K562 (cell line): ENCODE results near the gene PREX1.

Experiments used
- CBX5 ChIP-seq: IDR thresholded peaks from 2 replicates; pipeline ENCODE4 v1.6.1; 2014; ENCODE audit warnings: low read depth, borderline replicate concordance
- CSDE1 ChIP-seq, 2 experiments: fragments of 450-650 bp; IDR thresholded peaks; 2 replicates each; pipeline ENCODE4 v1.6.1; 2016; ENCODE audit warnings: mild to moderate bottlenecking in 1 of 2
- EZH2 ChIP-seq: IDR thresholded peaks from 2 replicates; pipeline ENCODE4 v1.6.1; 2012; ENCODE audit warnings: low read depth, mild to moderate bottlenecking, inconsistent platforms, low read length, borderline replicate concordance
- HIVEP1 ChIP-seq: fragments of 250-450 bp; sonication (Bioruptor Pico); IDR thresholded peaks from 2 replicates; pipeline ENCODE4 v1.4.0; 2020; ENCODE audit warnings: mild to moderate bottlenecking
- POLR2AphosphoS5 ChIP-seq: IDR thresholded peaks from 2 replicates; pipeline ENCODE4 v1.6.1; 2011; ENCODE audit warnings: mild to moderate bottlenecking, low read depth, low read length, moderate library complexity; ENCODE audit not compliant: control insufficient read depth, insufficient read depth
- SMARCE1 ChIP-seq: fragments of 450-650 bp; IDR thresholded peaks from 2 replicates; pipeline ENCODE4 v1.7.1; 2016; ENCODE audit warnings: mild to moderate bottlenecking
- TAF15 ChIP-seq: fragments of 200-400 bp; formaldehyde crosslinking; IDR thresholded peaks from 2 replicates; pipeline ENCODE4 v1.6.1; 2017; ENCODE audit warnings: mild to moderate bottlenecking, low read depth, low read length, moderate library complexity

- no peak for TF ChIP-seq SMARCE1
- no peak for TF ChIP-seq TAF15
- TF ChIP-seq HIVEP1 (CRISPR knock-in tag), result no peak
- TF ChIP-seq EZH2, result no peak
- no peak for TF ChIP-seq POLR2AphosphoS5
- no peak for TF ChIP-seq CSDE1 (IDR thresholded peaks at IDR 0.05)
- no peak for TF ChIP-seq CBX5
Observed at GRCh38 chr20:48812600-48813445, 15.0 kb downstream of the PREX1 start.
